ENCODE data around the gene SPDYA. TPM values are rescaled to one million over a fixed set of nuclear protein-coding genes. Genes with fewer than 3 reads are reported as not detected.
"Not testable (repeated sequence)": the region's sequence is repeated elsewhere in the genome, so short reads cannot be mapped to it uniquely, and the experiment has no call there.

SPDYA gene
- 0.20 and 0.60 TPM in 2 replicates for total RNA-seq (2014; rRNA removed; shearing (Covaris generic))

DNA sequence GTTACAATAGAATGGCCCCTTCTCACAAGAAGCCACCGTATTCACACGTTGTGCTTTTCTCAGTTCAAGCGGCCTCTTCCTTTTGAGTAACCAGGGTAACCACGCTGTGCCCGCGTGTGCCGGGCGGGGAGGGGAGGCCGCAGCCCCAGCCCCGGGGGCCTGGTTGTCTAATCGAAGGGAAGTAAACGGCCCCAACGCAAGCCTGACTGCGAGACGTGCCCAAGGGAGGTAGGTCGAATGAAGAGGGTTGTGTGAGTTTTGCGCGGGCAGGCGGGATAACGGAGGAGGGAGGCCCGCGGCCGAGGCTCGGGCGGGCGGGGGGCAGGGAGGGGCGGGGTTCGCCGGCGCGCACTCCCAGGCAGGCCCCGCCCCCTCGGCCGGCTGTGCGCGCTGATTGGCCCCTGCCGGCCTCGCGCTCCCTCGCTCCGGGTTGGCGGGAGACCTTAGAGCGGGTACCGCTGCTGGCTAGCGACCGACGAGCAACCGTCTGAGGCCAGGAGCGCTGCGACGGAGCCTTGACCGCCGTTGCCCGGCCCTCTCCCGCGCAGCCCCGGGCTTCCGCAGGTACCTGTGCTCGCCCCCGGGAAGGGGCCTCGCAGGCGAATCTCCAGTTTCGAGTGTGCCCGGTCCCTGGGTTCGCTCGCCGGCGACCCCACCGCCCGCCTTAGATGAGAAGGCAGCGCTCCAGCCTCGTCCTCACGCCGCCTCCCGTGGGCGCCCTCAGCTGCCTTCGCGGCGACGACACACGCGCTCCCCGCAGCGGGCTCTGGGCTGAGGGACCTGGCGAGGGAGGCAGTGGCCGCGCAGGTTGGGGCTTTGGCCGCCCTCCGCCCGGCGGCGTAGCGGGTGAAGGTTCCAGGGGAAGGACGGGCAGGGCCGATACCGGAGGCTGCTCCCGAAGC is at the start of gene SPDYA:
Gene SPDYA, plus strand, starts transcription at position 451 of the 902 bp plus-strand sequence. CDS start 5,181 bp downstream, outside the sequence.
- DNase-seq (ENCODE audit: low read depth): peak; percentile 69

- DNase-seq (ENCODE audit: low read depth): no peak
Observed at GRCh38 chr2:28761420-28761819, 49.2 kb upstream of the SPDYA start.

DNA sequence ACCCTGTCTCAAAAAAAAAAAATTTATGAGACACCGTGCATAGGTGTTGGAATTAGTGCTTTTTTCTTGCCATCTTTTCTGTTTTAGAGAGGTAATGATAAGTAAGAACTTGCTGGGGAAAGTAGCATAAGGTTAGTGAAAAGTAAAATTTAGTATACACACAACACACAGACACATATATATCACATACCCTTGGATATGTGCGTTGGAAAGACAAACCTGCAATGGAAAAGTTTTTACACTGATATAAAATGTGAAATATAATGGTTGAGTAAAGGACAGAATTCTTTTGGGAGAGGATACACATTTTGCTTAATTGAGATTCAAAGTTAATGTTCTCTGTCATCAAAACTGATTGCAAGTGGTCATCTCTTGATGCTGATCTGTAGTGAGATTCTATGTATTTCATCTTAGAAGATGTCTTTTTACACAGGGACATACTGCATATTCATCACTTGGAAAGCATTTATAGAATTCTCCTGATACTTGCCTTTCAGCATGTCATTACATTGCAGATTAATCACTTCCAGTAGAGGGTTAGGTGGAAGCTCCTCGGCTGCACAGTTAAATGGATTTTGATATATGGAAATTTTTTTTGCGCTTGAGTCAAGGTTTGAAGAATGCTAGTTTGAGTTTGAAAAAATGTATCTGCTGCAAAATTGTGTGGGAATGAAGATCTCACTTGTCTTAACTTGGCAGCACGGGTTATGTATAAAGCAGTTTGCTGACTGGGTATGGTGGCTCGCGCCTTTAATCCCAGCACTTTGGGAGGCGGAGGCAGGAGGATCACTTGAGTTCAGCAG is 45.5 kb upstream of the SPDYA start:
- DNase-seq (ENCODE audit: low read depth): no peak

DNA sequence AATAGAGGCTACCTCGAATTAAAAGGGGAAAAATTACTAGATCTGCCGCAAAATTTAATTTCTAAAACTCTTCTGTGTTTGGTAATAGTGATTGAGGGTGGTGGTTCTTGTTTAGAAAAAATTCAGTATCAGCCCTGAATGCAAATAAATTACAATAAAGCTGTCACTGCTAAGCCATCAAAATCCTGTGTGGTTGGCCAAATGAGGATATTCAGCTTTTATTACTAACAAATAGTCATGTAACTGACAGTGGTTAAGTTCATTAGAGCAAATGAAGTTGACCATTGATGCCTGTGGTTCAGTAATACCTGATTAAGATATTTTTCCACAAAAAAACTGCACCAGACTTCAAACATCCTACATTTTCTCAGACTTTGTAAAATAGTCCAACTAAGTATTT is 44.6 kb upstream of the SPDYA start:
- no peak for DNase-seq (ENCODE audit: low read depth)

DNA sequence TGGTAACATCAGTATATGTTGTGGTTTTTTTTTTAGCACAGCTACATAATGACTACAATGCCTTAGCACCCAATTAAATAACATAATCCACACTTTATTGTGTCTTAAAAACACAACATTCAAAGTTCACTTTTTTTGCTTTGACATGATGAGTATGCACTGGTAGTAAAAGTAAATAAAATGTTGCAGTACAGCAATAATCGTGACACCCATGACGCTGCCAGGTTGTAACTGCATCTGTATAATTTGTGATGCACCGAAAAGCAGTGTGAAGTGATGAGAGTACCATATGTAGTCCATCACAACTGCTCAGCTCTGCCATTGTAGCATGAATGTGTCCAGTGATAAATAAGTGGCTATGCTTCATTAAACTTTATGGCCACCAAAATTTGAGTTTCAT is 43.3 kb upstream of the SPDYA start:
- no peak for DNase-seq (ENCODE audit: low read depth)

DNA sequence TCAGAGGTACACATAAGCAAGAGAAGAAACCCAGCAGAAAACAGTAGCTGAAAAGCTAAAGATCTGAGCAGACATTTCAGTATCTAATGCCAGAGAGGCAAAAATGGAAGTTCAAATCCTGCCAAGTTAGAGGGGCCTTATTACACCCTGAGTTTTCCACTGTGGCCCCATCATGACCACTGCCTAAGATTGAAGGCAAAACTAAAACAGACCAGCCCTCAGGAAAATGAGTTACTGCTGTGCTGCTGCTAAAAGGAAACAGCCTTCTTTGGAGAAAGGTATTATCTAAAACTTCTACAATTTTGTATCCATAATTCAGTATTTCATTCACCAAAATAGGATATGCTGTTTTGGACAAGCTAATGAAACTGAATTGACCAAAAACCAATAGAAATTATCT is 42.2 kb upstream of the SPDYA start:
- DNase-seq (ENCODE audit: low read depth): no peak

DNA sequence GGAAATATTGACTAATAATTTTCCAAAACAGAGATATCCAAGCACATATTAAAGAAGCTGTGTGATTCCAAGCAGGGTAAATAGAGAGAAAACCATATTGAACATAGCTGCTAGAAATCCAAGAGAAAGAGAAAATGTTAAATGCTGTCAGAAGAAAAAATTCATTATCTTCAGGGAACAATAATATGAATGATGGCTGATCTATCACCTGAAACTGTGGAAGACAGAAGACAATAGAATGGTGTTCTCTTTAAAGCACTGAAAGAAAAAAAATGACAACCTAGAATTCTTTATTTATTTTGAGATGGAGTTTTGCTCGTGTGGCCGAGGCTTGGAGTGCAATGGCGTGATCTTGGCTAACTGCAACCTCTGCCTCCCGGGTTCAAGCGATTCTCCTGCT is 41.7 kb upstream of the SPDYA start:
- DNase-seq (ENCODE audit: low read depth): no peak

DNA sequence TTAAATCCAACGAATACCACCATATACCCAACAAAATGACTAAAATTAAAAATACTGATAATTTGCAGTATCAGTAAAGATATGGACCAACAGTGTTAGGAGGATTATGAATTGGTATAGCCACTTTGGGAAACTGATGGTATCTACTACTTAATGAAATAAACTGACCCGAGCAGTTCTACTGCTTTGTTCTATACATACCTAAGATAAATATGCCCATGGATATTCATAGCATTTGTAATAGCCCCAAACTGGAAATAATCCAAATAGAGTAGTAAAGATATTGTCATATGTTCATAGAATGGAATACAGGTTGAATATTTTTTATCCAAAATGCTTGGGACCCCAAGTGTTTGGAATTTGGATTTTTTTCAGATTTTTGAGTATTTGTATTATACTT is 38.3 kb upstream of the SPDYA start:
- DNase-seq (ENCODE audit: low read depth): no peak

- DNase-seq (ENCODE audit: low read depth): no peak
Observed at GRCh38 chr2:28776471-28776870, 34.2 kb upstream of the SPDYA start.

DNA sequence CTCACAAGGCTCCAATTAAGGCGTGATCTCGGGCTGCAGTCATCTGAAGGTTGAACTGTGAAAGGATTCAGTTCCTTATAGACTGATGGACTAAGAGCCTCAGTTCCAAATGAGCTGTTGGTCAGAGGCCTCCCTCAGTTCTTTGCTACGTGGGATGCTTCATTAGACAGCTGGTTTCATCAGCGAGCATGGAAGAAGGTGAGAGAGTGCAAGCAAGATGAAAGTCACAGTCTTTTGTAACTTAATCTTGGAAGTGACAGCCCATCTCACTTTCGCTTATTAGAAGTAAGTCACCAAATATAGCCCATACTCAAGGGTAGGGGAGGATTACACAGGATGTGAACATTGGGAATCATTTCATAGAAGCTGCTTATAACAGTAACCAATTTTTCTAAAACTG is 32.2 kb upstream of the SPDYA start:
- DNase-seq (ENCODE audit: low read depth): no peak

DNA sequence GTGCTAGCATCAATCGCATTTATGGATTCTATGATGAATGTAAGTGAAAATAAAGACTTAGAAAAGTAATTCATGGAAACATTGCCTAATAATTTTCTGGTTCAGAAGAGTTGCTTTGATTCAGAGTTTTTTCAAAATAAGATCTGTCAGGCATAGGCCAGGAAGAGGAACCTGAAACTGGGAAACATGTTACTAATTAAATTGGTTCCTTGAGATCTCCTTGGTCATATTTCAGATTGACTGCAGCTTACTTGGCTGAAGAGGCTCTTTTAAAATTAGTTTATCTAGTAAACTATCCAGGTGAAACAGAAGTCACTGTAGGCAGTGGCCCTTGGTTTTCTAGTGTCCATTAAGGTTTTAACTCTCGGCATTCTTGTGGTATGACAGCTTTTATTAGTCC is 31.6 kb upstream of the SPDYA start:
- no peak for DNase-seq (ENCODE audit: low read depth)

GRCh38 chr2:28780496-28780895 is 30.1 kb upstream of the SPDYA start:
- no peak for DNase-seq (ENCODE audit: low read depth)

- DNase-seq (ENCODE audit: low read depth): no peak
Observed at GRCh38 chr2:28782423-28782822, 28.2 kb upstream of the SPDYA start.

- not testable (repeated sequence) for DNase-seq (ENCODE audit: low read depth)
Observed at GRCh38 chr2:28784570-28784969, 26.1 kb upstream of the SPDYA start.

GRCh38 chr2:28796620-28797019 is 14.0 kb upstream of the SPDYA start:
- DNase-seq (ENCODE audit: low read depth): no peak

- DNase-seq (ENCODE audit: low read depth): peak; percentile 63
Observed at GRCh38 chr2:28801726-28802125, 8.9 kb upstream of the SPDYA start.

DNA sequence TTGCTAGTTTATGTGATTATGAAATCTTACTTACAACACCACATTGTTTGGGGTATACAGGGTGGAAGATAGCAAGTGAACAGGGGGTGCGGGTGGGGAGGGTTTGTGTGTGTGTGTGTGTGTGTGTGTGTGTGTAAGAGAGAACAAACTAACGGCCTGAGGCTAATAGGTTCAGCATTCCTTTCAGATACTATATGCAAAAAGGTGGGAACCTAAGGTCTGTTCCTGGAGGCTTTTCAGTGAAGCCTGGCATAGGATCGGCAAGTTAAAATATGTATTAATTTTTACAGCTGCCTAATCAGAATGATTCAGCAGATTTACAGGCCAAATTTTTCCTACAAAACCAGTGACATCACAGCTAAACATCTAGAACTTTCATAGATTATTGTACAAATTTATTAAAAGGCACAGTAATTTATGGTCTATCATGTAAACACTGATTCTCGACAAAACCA is 7.6 kb upstream of the SPDYA start:
- no peak for DNase-seq (ENCODE audit: low read depth)

- DNase-seq (ENCODE audit: low read depth): no peak
Observed at GRCh38 chr2:28809927-28810326, 707 bp upstream of the SPDYA start.

GRCh38 chr2:28818053-28818452 is 7.4 kb downstream of the SPDYA start:
- no peak for DNase-seq (ENCODE audit: low read depth)

- peak; percentile 62 for DNase-seq (ENCODE audit: low read depth)
Observed at GRCh38 chr2:28821295-28821958, 10.8 kb downstream of the SPDYA start.

DNA sequence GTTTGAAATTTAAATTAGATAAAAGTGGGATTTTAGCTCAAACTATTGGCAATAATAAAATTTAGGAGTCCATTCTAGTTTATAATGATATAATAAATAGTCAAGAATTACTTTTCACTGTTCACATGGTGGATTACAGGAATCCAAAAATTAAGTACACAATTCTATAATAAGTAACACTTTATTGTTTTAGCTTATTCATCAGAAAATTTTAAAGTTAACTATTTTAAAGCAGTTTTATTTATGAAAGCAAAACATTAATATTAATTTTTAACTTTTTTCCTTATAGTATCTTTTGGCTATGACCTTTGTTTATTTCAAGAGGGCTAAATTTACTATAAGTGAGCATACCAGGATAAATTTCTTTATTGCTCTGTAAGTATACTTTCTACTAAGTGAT is 11.4 kb downstream of the SPDYA start:
- no peak for DNase-seq (ENCODE audit: low read depth)

GRCh38 chr2:28824207-28824606 is 13.6 kb downstream of the SPDYA start:
- no peak for DNase-seq (ENCODE audit: low read depth)

All from RPMI7951 (cell line).